ENCODE results near the gene STK38L.

STK38L gene

DNA sequence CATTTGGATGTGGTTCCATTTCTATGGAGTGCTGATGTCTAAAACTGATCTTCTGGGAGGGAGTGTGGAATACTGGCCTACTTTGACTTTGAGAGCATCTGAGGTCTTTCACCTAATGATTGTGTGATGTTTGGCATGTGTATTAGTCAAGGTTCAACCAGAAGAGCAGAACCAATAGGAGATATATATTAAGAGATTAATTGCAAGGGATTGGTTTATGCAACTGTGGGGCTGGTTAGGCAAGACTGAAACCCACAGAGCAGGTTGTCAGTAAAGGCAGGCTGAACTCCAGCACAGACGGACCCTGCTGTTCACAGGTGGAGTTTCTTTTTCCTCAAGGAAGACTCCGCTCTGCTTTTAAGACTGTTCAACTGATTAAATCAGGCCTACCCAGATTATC is 100.2 kb downstream of the STK38L start:
- no peak for DNase-seq (ENCODE audit: extremely low read depth in 1 of 2, low read depth in 1 of 2)

GRCh38 chr12:27344760-27345159 is 100.7 kb downstream of the STK38L start:
- DNase-seq (ENCODE audit: extremely low read depth in 1 of 2, low read depth in 1 of 2), result no peak

DNA sequence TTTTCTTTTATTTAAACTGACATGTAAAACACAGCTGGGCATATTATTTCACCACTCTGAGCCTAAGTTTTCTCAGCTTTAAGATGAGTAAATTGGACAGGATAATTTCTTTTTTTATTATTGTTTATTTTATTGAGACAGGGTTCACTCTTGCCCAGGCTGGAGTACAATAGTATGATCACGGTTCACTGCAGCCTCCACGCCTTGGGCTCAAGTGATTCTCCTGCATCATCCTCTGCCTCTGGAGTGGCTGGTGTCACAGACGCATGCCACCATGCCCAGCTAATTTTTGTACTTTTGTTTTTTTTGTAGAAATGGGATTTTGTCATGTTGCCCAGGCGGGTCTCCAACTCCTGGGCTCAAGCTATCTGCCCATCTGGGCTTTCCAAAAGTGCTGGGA is 101.3 kb downstream of the STK38L start:
- no peak for DNase-seq (ENCODE audit: extremely low read depth in 1 of 2, low read depth in 1 of 2)

DNA sequence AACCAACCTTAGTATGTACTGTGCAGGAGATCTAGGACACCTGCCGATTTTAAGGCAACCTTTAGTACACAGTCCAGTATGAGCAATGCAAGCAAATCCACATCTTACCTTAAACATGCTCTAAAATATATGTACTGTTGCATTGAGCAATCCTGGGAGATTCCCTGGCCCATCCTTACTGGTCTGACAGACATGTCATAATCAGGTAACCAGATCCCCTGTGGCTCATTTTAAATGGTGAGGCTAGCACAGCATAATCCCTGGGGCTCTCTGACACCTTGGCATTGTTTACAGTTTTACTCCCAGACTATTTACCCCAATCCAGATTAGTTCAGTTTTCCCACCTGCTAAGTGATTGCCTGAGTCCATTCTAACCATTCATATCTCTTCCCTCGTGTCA is 103.7 kb downstream of the STK38L start:
- no peak for DNase-seq (ENCODE audit: extremely low read depth in 1 of 2, low read depth in 1 of 2)

DNA sequence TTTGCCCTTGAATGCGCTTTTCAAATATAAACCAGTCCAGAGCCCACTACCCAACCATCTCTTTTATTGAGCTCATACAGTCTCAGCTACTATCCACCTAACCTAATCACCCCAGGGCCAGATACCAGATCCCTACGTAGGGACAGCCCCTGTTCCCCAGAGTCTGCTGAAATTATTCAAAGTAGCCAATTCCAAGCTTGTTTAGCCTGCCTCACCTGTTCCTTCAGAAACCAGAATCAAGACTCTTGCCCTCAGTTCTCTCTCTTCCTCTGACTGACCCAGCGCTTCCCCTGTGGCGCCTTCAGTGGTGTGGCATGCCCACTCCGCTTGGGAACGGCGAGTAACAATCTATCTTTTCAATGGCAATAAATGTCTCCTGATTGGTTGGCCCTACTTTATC is 107.4 kb downstream of the STK38L start:
- no peak for DNase-seq (ENCODE audit: extremely low read depth in 1 of 2, low read depth in 1 of 2)

DNA sequence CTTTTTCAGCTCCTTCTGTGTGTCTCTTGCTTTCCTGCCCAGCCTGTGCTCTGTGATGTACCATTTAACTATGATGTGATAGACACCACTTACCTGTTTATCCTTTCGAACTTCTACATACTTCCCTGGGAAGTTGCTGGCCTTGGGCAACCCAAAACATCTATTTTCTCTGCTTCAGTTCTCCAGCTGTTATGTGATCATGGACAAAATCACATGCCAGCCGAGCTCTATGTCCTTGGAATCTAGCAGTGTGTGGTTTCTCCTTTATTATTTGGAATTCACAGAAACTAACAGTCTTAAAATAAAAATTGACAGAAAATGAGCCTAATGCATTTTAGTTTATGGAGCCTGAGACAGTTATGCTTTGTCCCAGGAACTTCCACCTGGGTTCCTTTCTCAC is 111.4 kb downstream of the STK38L start:
- DNase-seq (ENCODE audit: extremely low read depth in 1 of 2, low read depth in 1 of 2), result no peak

GRCh38 chr12:27355979-27356378 is 111.9 kb downstream of the STK38L start:
- no peak for DNase-seq (ENCODE audit: extremely low read depth in 1 of 2, low read depth in 1 of 2)

- DNase-seq (ENCODE audit: extremely low read depth in 1 of 2, low read depth in 1 of 2), result no peak
Measured at GRCh38 chr12:27359578-27360340, 115.7 kb downstream of the STK38L start.

DNA sequence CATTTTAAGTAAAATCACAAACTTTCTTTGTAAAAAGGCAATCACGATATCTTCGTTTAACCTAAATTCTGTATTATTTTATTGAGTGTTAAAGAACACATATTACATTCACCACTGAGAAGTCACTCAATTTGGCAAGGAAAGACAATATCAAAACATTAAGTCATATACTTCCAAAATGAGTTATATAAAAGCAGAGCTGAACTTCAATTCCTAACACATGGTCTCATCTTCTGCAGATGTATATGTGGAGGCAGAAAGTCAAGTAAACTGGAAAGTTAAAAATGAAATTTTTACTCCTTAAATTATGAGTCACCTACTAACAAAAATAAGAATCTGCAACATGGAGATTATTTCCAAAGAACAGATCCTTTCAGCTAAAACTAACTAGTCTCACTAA is 117.3 kb downstream of the STK38L start:
- no peak for DNase-seq (ENCODE audit: extremely low read depth in 1 of 2, low read depth in 1 of 2)

- DNase-seq (ENCODE audit: extremely low read depth in 1 of 2, low read depth in 1 of 2), result no peak
Measured at GRCh38 chr12:27366621-27367020, 122.5 kb downstream of the STK38L start.

DNA sequence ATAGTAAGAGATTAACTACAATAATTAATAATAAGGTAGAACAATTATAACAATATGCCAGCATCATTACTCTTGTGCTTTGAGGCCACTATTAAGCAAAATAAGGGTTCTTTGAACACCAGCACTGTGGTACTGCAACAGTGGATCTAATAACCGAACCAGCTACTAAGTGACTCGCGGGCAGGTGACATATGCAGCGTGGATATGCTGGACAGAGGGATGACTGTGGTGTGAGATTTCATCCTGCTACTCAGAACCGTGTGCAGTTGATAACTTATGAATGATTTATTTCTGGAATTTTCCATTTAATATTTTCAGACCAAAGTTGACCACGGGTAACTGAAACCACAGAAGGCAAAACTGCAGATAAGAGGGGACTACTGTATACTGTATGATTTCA is 123.0 kb downstream of the STK38L start:
- DNase-seq (ENCODE audit: extremely low read depth in 1 of 2, low read depth in 1 of 2), result no peak

All from activated CD8-positive, alpha-beta memory T cell treated with anti-CD3 and anti-CD28 coated beads for 1 hour (primary cell).